Measurements from ENCODE around the gene KIAA0586.

Gene KIAA0586

GRCh38 chr14:58598028-58598803 lies 170.7 kb downstream of the KIAA0586 start:
- DNase-seq (ENCODE audit: low spot score): no peak

GRCh38 chr14:58598804-58599525 lies 171.4 kb downstream of the KIAA0586 start:
- DNase-seq (ENCODE audit: low spot score): no peak

- DNase-seq (ENCODE audit: low spot score): no peak
Measured at GRCh38 chr14:58599707-58600106, 172.2 kb downstream of the KIAA0586 start.
